HEK293 (cell line): ENCODE measurements around the gene NUDT3.

Experiments
- PRDM1 ChIP-seq: fragments of 450-650 bp; formaldehyde crosslinking; IDR thresholded peaks from 2 replicates; pipeline ENCODE4; 2016; ENCODE audit warnings: missing biosample characterization, missing genetic modification characterization
- PRDM6 ChIP-seq: fragments of 450-650 bp; formaldehyde crosslinking; IDR thresholded peaks from 2 replicates; pipeline ENCODE4 v1.5.1; 2017; ENCODE audit warnings: missing biosample characterization, missing genetic modification characterization
- REST ChIP-seq: fragments of 450-650 bp; formaldehyde crosslinking; IDR thresholded peaks from 2 replicates; pipeline ENCODE4 v1.5.1; 2016; ENCODE audit warnings: missing biosample characterization, missing genetic modification characterization
- SCRT2 ChIP-seq: fragments of 450-650 bp; formaldehyde crosslinking; IDR thresholded peaks from 2 replicates; pipeline ENCODE4 v1.5.1; 2016; ENCODE audit warnings: missing biosample characterization, missing genetic modification characterization
- ZBTB48 ChIP-seq: fragments of 450-650 bp; formaldehyde crosslinking; IDR thresholded peaks from 2 replicates; pipeline ENCODE4 v1.5.1; 2016; ENCODE audit warnings: missing biosample characterization, missing genetic modification characterization
- ZBTB8A ChIP-seq: fragments of 450-650 bp; formaldehyde crosslinking; IDR thresholded peaks from 2 replicates; pipeline ENCODE4 v1.5.1; 2016; ENCODE audit warnings: missing biosample characterization, missing genetic modification characterization
- ZEB2 ChIP-seq: fragments of 450-650 bp; formaldehyde crosslinking; IDR thresholded peaks from 2 replicates; pipeline ENCODE4 v1.5.1; 2016; ENCODE audit warnings: missing biosample characterization, missing genetic modification characterization
- ZNF121 ChIP-seq: fragments of 450-650 bp; formaldehyde crosslinking; IDR thresholded peaks from 2 replicates; pipeline ENCODE4 v1.5.1; 2016; ENCODE audit warnings: missing biosample characterization, missing genetic modification characterization
- ZNF248 ChIP-seq: fragments of 450-650 bp; formaldehyde crosslinking; IDR thresholded peaks from 2 replicates; pipeline ENCODE4 v1.5.1; 2017; ENCODE audit warnings: missing biosample characterization, missing genetic modification characterization
- ZNF26 ChIP-seq: fragments of 450-650 bp; formaldehyde crosslinking; IDR thresholded peaks from 2 replicates; pipeline ENCODE4 v1.5.1; 2016; ENCODE audit warnings: missing biosample characterization, missing genetic modification characterization
- ZNF292 ChIP-seq: fragments of 450-650 bp; formaldehyde crosslinking; IDR thresholded peaks from 2 replicates; pipeline ENCODE4 v1.5.1; 2016; ENCODE audit warnings: low read depth, missing biosample characterization, missing genetic modification characterization, borderline replicate concordance
- ZNF37A ChIP-seq: fragments of 450-650 bp; IDR thresholded peaks from 2 replicates; pipeline ENCODE4 v1.5.1; 2018; ENCODE audit warnings: missing biosample characterization, missing genetic modification characterization
- ZNF394 ChIP-seq: fragments of 450-650 bp; formaldehyde crosslinking; IDR thresholded peaks from 2 replicates; pipeline ENCODE4 v1.5.1; 2016; ENCODE audit warnings: missing biosample characterization, missing genetic modification characterization, mild to moderate bottlenecking, moderate library complexity, borderline replicate concordance
- ZNF404 ChIP-seq: fragments of 450-650 bp; formaldehyde crosslinking; IDR thresholded peaks from 2 replicates; pipeline ENCODE4 v1.5.1; 2017; ENCODE audit warnings: missing biosample characterization, missing genetic modification characterization
- ZNF518A ChIP-seq: fragments of 450-650 bp; formaldehyde crosslinking; conservative IDR thresholded peaks from 2 replicates; pipeline ENCODE4 v1.5.1; 2016; ENCODE audit warnings: low read depth, missing biosample characterization, missing genetic modification characterization
- ZNF626 ChIP-seq: fragments of 450-650 bp; sonication (Bioruptor Pico); formaldehyde crosslinking; IDR thresholded peaks from 2 replicates; pipeline ENCODE4 v1.5.1; 2018; ENCODE audit warnings: missing biosample characterization, missing genetic modification characterization, inconsistent platforms
- ZNF692 ChIP-seq: fragments of 450-650 bp; formaldehyde crosslinking; IDR thresholded peaks from 2 replicates; pipeline ENCODE4 v1.5.1; 2016; ENCODE audit warnings: missing biosample characterization, missing genetic modification characterization
- ZXDB ChIP-seq: fragments of 450-650 bp; formaldehyde crosslinking; IDR thresholded peaks from 2 replicates; pipeline ENCODE4 v1.5.1; 2016; ENCODE audit warnings: missing biosample characterization, missing genetic modification characterization

Gene NUDT3

GRCh38 chr6:34249469-34250261 lies 142.8 kb downstream of the NUDT3 start (continued):
- TF ChIP-seq REST (no peak), ZNF26 (tag by site-specific recombination) (no peak), ZBTB48 (tag by site-specific recombination) (no peak), ZNF518A (no peak), SCRT2 (no peak), ZNF394 (no peak), ZNF248 (tag by site-specific recombination) (no peak), ZEB2 (tag by site-specific recombination) (no peak), ZBTB8A (tag by site-specific recombination) (peak; percentile 1; the same call in 1 of the 2 replicates), ZXDB (tag by site-specific recombination) (0 out of 2 replicates have a peak, but pooled peaks have one; percentile 12), ZNF404 (tag by site-specific recombination) (no peak), ZNF626 (tag by site-specific recombination) (no peak), PRDM1 (tag by site-specific recombination) (no peak), ZNF692 (tag by site-specific recombination) (0 out of 2 replicates have a peak, but pooled peaks have one; percentile 40), ZNF37A (tag by site-specific recombination) (no peak), ZNF292 (tag by site-specific recombination) (no peak), PRDM6 (tag by site-specific recombination) (no peak), ZNF121 (tag by site-specific recombination) (peak; percentile 63; the same call in 1 of the 2 replicates)
